K562 (cell line): ENCODE results near the gene TMIGD2. TPM values are rescaled to one million over a fixed set of nuclear protein-coding genes. Genes with fewer than 3 reads are reported as not detected.

Experiments
- ATAC-seq: fragments of 200-7000 bp; cut with Tn5 transposase; 3 replicates; pipeline ENCODE4 v1.9.1; 2020; ENCODE audit warnings: moderate library complexity
- BruUV-seq: library from RNA; stranded (reverse); fragments of 400-500 nt; replicated peaks from 2 replicates; lab custom pipeline; 2021; lab: Mats Ljungman, UMichigan
- CTCF ChIA-PET: fragments of 300-600 bp; formaldehyde crosslinking; extraction: SDS; loops from one replicate; lab custom pipeline; 2021; ENCODE audit warnings: low intra/inter-chr PET ratio; lab: Yijun Ruan, JAX
- POLR2A ChIA-PET: fragments of 300-600, 350-650 bp; sonication (Branson Sonifier 250); formaldehyde crosslinking; extraction: SDS; loops from one replicate; lab custom pipeline; 2021; ENCODE audit warnings: antibody characterized with exemption, inconsistent platforms; lab: Yijun Ruan, JAX
- DNase-seq, 4 experiments: peaks; one replicate each; pipeline versions ENCODE4 v3.0.0 to v3.0.0-alpha.2; 2011 to 2018; ENCODE audit warnings: low spot score in 3 of 4, mixed read lengths in 3 of 4; ENCODE audit errors: extremely low read depth in 1 of 4
- FAIRE-seq: peaks from 2 replicates; lab custom pipeline; 2011; peaks lifted over from hg19 to GRCh38; lab: Jason Lieb, UNC
- H2AFZ ChIP-seq: 2 replicates; pipeline ENCODE4 v1.6.0; 2011; ENCODE audit warnings: low read depth, low read length, control low read depth, inconsistent platforms
- H3K27ac ChIP-seq: fragments of 200-600 bp; 3 replicates; pipeline ENCODE4 v1.8.0; 2011; ENCODE audit warnings: low read depth, mild to moderate bottlenecking, control low read depth, inconsistent platforms, low read length, moderate library complexity, mixed read lengths; ENCODE audit errors: extremely low read depth
- H3K27me3 ChIP-seq, 2 experiments: fragments of 300-600 bp in 1 of 2; 2 replicates in 1 of 2; 3 replicates in 1 of 2; pipeline versions ENCODE4 v1.6.0 to v1.8.0; 2011; ENCODE audit warnings: inconsistent platforms in 2 of 2, low read length in 2 of 2, mild to moderate bottlenecking in 1 of 2, mixed read lengths in 1 of 2, moderate library complexity in 1 of 2; ENCODE audit not compliant: control insufficient read depth in 2 of 2, insufficient read depth in 2 of 2
- H3K36me3 ChIP-seq: fragments of 300-600 bp; 3 replicates; pipeline ENCODE4 v1.8.0; 2011; ENCODE audit warnings: mild to moderate bottlenecking, low read length, inconsistent platforms; ENCODE audit not compliant: control insufficient read depth, insufficient read depth
- H3K4me1 ChIP-seq, 2 experiments: fragments of 200-600 bp in 1 of 2; replicated peaks in 1 of 2; 2 replicates in 1 of 2; 3 replicates in 1 of 2; pipeline versions ENCODE4 v1.5.1 to v1.8.0; 2011; ENCODE audit warnings: inconsistent platforms in 2 of 2, low read length in 2 of 2, mild to moderate bottlenecking in 1 of 2, mixed read lengths in 1 of 2, moderate library complexity in 1 of 2; ENCODE audit not compliant: control insufficient read depth in 2 of 2, insufficient read depth in 2 of 2
- H3K4me2 ChIP-seq: 2 replicates; pipeline ENCODE4 v1.6.1; 2011; ENCODE audit warnings: low read length, control low read depth, inconsistent platforms, mixed read lengths; ENCODE audit not compliant: insufficient read depth
- H3K4me3 ChIP-seq: fragments of 200-600 bp; sonication (generic), shearing (Covaris generic); 2 replicates; pipeline ENCODE4 v1.5.1; 2016; ENCODE audit warnings: control low read depth, inconsistent platforms
- H3K79me2 ChIP-seq: fragments of 200-600 bp; 3 replicates; pipeline ENCODE4 v1.8.0; 2011; ENCODE audit warnings: low read length, inconsistent platforms; ENCODE audit not compliant: control insufficient read depth, insufficient read depth
- H3K9ac ChIP-seq, 2 experiments: 2 replicates each; pipeline versions ENCODE4 v1.6.0 to v1.6.1; 2011; ENCODE audit warnings: low read depth in 2 of 2, low read length in 2 of 2, control low read depth in 1 of 2, inconsistent platforms in 1 of 2, mild to moderate bottlenecking in 1 of 2, mixed read lengths in 1 of 2; ENCODE audit not compliant: insufficient read depth in 1 of 2
- H3K9me1 ChIP-seq: one replicate; pipeline ENCODE4 v1.6.0; 2011; ENCODE audit warnings: inconsistent platforms, mild to moderate bottlenecking, low read length, moderate library complexity; ENCODE audit not compliant: control insufficient read depth, insufficient read depth
- H3K9me3 ChIP-seq: replicated peaks from 2 replicates; pipeline ENCODE4 v1.5.1; 2011; ENCODE audit warnings: low read depth, low read length, inconsistent platforms; ENCODE audit not compliant: control insufficient read depth, insufficient read depth
- H4K20me1 ChIP-seq: replicated peaks from 2 replicates; pipeline ENCODE4 v1.6.1; 2011; ENCODE audit warnings: low read length, inconsistent platforms, mixed read lengths; ENCODE audit not compliant: control insufficient read depth, insufficient read depth
- GTF3C2 ChIP-seq: IDR thresholded peaks from 3 replicates; pipeline ENCODE4 v1.6.1; 2011; ENCODE audit warnings: borderline replicate concordance, mild to moderate bottlenecking, moderate library complexity; ENCODE audit not compliant: insufficient read length; ENCODE audit errors: extremely low read depth
- HNRNPH1 ChIP-seq: fragments of 200-400 bp; formaldehyde crosslinking; optimal IDR thresholded peaks from 2 replicates; pipeline ENCODE3; 2017; ENCODE audit warnings: low read depth, mild to moderate bottlenecking, low read length, moderate library complexity
- NEUROD1 ChIP-seq: fragments of 150-350 bp; IDR thresholded peaks from 2 replicates; pipeline ENCODE4 v1.6.1; 2014; ENCODE audit warnings: borderline replicate concordance, low read length, low read depth; ENCODE audit not compliant: partially characterized antibody
- NR2C2 ChIP-seq, 2 experiments: fragments of 200-800 bp in 1 of 2; sonication (Bioruptor generic) in 1 of 2; sonication (generic) in 1 of 2; formaldehyde crosslinking in 1 of 2; IDR thresholded peaks; 2 replicates each; pipeline versions ENCODE4 v1.6.1 to v1.8.0; 2016 to 2022; ENCODE audit warnings: mild to moderate bottlenecking in 1 of 2, missing compliant biosample characterization in 1 of 2, missing genetic modification characterization in 1 of 2, missing genetic modification reagents in 1 of 2
- PYGO2 ChIP-seq: fragments of 450-650 bp; IDR thresholded peaks from 2 replicates; pipeline ENCODE4 v1.6.1; 2016; ENCODE audit warnings: mild to moderate bottlenecking, missing genetic modification characterization, moderate library complexity, missing compliant biosample characterization
- RNF219 ChIP-seq: fragments of 250-450 bp; sonication (Bioruptor Pico); IDR thresholded peaks from 2 replicates; pipeline ENCODE4 v1.5.0; 2022; ENCODE audit warnings: mild to moderate bottlenecking
- SAP30 ChIP-seq: fragments of 200-600 bp; sonication (generic); IDR thresholded peaks from 2 replicates; pipeline ENCODE4 v1.6.1; 2012; ENCODE audit warnings: borderline replicate concordance, low read depth, mild to moderate bottlenecking, moderate library complexity, low read length, control low read depth, inconsistent platforms; ENCODE audit not compliant: insufficient read depth, poor library complexity, severe bottlenecking
- SMAD2 ChIP-seq: fragments of 150-350 bp; IDR thresholded peaks from 2 replicates; pipeline ENCODE4 v1.6.1; 2014; ENCODE audit warnings: low read depth, mild to moderate bottlenecking, low read length
- TCF15 ChIP-seq: fragments of 250-450 bp; sonication (Bioruptor Pico); IDR thresholded peaks from 2 replicates; pipeline ENCODE4 v1.8.0; 2022; ENCODE audit warnings: moderate library complexity, mild to moderate bottlenecking, inconsistent platforms
- THAP12 ChIP-seq: fragments of 250-450 bp; sonication (Bioruptor Pico); IDR thresholded peaks from 2 replicates; pipeline ENCODE4 v1.9.0; 2021; ENCODE audit warnings: mild to moderate bottlenecking, inconsistent platforms
- ZFX ChIP-seq: sonication (generic); formaldehyde crosslinking; IDR thresholded peaks from 2 replicates; pipeline ENCODE4 v1.8.0; 2022; ENCODE audit warnings: mild to moderate bottlenecking, missing genetic modification reagents, moderate library complexity
- ZNF232 ChIP-seq: sonication (generic); formaldehyde crosslinking; IDR thresholded peaks from 2 replicates; pipeline ENCODE4 v1.8.0; 2022; ENCODE audit warnings: mild to moderate bottlenecking, missing genetic modification reagents
- ZNF699 ChIP-seq: fragments of 250-450 bp; sonication (Bioruptor Pico); IDR thresholded peaks from 2 replicates; pipeline ENCODE4 v1.8.0; 2021; ENCODE audit warnings: mild to moderate bottlenecking, moderate library complexity; ENCODE audit not compliant: insufficient replicate concordance
- WGBS: fragments of 100-300 bp; shearing (Covaris generic); methylation state at CpG from one replicate; pipeline ENCODE4 v1.1.6; 2016; ENCODE audit warnings: low coverage, mixed read lengths; ENCODE audit not compliant: insufficient coverage; ENCODE audit errors: missing lambda C conversion rate; 5-methylcytosine and 5-hydroxymethylcytosine counted together
- in situ Hi-C: fragments of 300-500 bp; cut with MboI; formaldehyde crosslinking; loops from 4 replicates; pipeline ENCODE4 v1.15.0; 2018; ENCODE audit warnings: inconsistent platforms, mixed read lengths
- intact Hi-C: fragments of 100-400 bp; cut with micrococcal nuclease; formaldehyde crosslinking; loops from 2 replicates; pipeline ENCODE4 v1.14.2; 2022
- polyA plus RNA-seq, 8 experiments: library from polyadenylated mRNA; depleted of rRNA in 4 of 8; stranded (reverse) in 5 of 8; unstranded in 3 of 8; fragments of >200 nt; fragmentation: Nextera tagmentation in 2 of 8; fragmentation: Illumina TruSeq in 1 of 8; extraction: Ambion mirVana in 2 of 8; extraction: Trizol in 1 of 8; gene quantifications; 2 replicates each; pipeline versions ENCODE4 v1.2.1 to v1.2.3, GENCODE V29; 2011 to 2014; ENCODE audit warnings: inconsistent platforms in 1 of 8, missing spikeins in 1 of 8
- total RNA-seq, 7 experiments: library from RNA; depleted of rRNA in 6 of 7; stranded (reverse); fragments of >200 nt in 6 of 7; fragmentation: Illumina TruSeq in 2 of 7; extraction: Trizol in 2 of 7; gene quantifications; 2 replicates each; pipeline versions ENCODE4 v1.2.1 to v1.2.3, GENCODE V29; 2011 to 2021; ENCODE audit warnings: low replicate concordance in 1 of 7

Gene TMIGD2
- total and polyA plus RNA-seq, 9 of the 15 experiments (the other 6 are each of a cell fraction or from before 2014, with no cell fraction given), result not detected

- Histone ChIP-seq H3K79me2 (no peaks in the 10 kb centered on the region), H2AFZ (no peak overlapping the region), H3K4me2 (no peak overlapping the region), H3K4me1 (peaks cover 0 to 19% of the 10 kb centered on the region in 2 experiments; a peak in 4 of 5 replicates), H4K20me1 (0 out of 2 replicates have a peak, but pooled peaks cover 3% of the 10 kb centered on the region), H3K36me3 (no peaks in the 10 kb centered on the region), H3K9me3 (no peaks in the 10 kb centered on the region), H3K9ac (no peak overlapping the region; a peak in 1 of 4 replicates), H3K9me1 (no peaks in the 10 kb centered on the region), H3K27ac (no peak overlapping the region), H3K27me3 (peaks cover 13 to 22% of the 10 kb centered on the region in 2 experiments; a peak in 4 of 5 replicates), H3K4me3 (no peak overlapping the region)
- in situ Hi-C loops (loop anchor here (10.0 kb wide), 1 partner anchor 67 kb away; the partner anchor contains the start of gene MPND), intact Hi-C loops (no loop called here)
- FAIRE-seq (no peak), DNase-seq (no peak), ATAC-seq (0 out of 3 replicates have a peak, but pooled peaks have one; percentile 19)
- WGBS, result 17% methylated on average over 4 of the region's 4 CpGs
- ChIA-PET POLR2A (interaction anchor here (0.6 to 1.6 kb wide), 4 partner anchors 10 to 67 kb away, joined by 3 to 4 read pairs (median 3); no protein-coding TSS in a partner anchor), CTCF (no interaction called here)
- BruUV-seq, result no TSS peak
- TF ChIP-seq SMAD2, result no peak
- TF ChIP-seq GTF3C2, result no peak
- TF ChIP-seq TCF15 (CRISPR knock-in tag), result no peak
- TF ChIP-seq ZNF699 (CRISPR knock-in tag), result no peak
- no peak for TF ChIP-seq ZFX (CRISPR knock-in tag)
- TF ChIP-seq ZNF232 (CRISPR knock-in tag), result no peak
- no peak for TF ChIP-seq PYGO2 (tag)
- TF ChIP-seq SAP30, result no peak
- TF ChIP-seq RNF219 (CRISPR knock-in tag), result no peak
- TF ChIP-seq NEUROD1, result no peak
- TF ChIP-seq HNRNPH1, result no peak
- TF ChIP-seq NR2C2 (CRISPR knock-in tag; IDR thresholded peaks at IDR 0.05), result no peak
- TF ChIP-seq NR2C2 (tag; IDR thresholded peaks at IDR 0.05), result no peak
- no peak for TF ChIP-seq THAP12
Measured at GRCh38 chr19:4278010-4278409, 24.2 kb downstream of the TMIGD2 start.
